ENCODE data around the gene HEPACAM2. TPM values are rescaled to one million over a fixed set of nuclear protein-coding genes. Genes with fewer than 3 reads are reported as not detected.

HEPACAM2 gene
- under 1 TPM in 1 of 3 donors, not detected in 2; 0.11 TPM for polyA plus RNA-seq

DNA sequence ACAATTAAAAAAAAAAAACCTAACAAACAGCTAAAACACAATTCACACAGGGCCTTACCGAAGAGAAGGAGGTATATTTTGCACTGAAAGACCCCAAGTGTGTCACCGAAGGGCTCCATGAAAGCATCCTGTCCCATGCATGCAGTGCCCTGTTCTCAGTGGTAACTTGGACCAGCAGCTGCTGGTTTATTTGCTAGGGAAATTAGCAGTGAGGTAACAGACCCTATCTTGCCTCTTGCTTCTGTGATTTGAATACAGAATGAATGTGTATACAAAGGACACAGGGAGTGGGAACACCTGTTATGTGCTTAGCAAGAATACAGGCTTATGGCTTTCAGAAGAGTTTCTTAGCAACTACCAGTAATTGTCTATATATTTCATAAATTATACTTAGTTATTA, at the start of gene HEPACAM2:
Gene HEPACAM2, minus strand, starts transcription at position 160 of the 400 bp plus-strand sequence.
- Mint-ChIP-seq H3K4me1 (peaks cover 5 to 9% of the 10 kb centered on the region in 2 donors), H3K36me3 (no peaks in the 10 kb centered on the region), H3K27ac (no peak within 1 kb of the TSS), H3K27me3 (ENCODE audit: low read depth in 3 of 3) (peaks cover 0 to 4% (median 2%) of the 10 kb centered on the region in 3 donors), H3K9me3 (no peaks in the 10 kb centered on the region), H3K4me3 (no peak within 1 kb of the TSS)
- DNase-seq = no peak

DNA sequence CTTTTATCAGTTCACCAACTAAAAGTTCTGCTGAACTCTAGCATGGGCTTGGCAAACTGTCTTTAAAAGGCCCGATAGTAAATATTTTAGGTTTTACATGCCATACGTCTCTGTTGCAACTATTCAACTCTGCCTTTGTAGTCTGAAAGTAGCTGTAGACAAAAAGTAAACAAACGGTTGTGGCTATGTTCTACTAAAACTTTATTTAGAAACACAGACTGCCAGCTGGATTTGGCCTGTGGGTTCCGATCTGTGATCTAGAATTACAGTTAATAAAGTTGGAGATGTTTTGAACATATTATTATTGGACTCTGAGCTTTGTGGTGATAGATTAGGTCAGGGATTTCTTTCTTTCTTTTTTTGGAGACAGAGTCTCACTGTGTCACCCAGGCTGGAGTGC, 39.0 kb upstream of the HEPACAM2 start:
- Mint-ChIP-seq H3K27me3 (ENCODE audit: low read depth in 3 of 3) (no peaks in the 10 kb centered on the region), H3K4me3 (no peak overlapping the region), H3K9me3 (no peaks in the 10 kb centered on the region), H3K27ac (no peak overlapping the region), H3K36me3 (peaks cover 1 to 15% (median 3%) of the 10 kb centered on the region in 3 donors), H3K4me1 (no peaks in the 10 kb centered on the region)
- DNase-seq = no peak

DNA sequence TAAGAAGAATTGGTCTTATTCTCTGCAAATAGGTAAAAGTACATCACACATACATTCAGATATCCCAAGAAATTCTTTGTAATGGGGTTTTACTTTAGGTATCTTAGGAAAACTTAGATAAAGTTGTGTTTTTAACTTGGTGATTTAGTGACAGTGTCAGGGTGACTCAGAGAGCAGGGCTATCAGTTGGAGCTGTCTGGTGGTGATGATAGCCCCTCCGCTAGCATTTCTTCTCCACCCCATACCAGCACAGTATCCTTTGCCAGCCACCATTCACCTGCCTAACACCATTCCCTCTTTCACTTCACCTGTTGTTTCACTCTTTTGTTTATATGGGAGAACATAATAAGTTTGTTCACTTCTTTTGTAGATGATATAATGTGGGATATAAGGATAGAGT, 36.3 kb upstream of the HEPACAM2 start:
- Mint-ChIP-seq H3K9me3 (no peaks in the 10 kb centered on the region), H3K4me3 (no peak overlapping the region), H3K36me3 (peaks cover 0 to 12% (median 3%) of the 10 kb centered on the region in 3 donors), H3K27me3 (ENCODE audit: low read depth in 3 of 3) (no peaks in the 10 kb centered on the region), H3K4me1 (no peaks in the 10 kb centered on the region), H3K27ac (no peak overlapping the region)
- no peak for DNase-seq

DNA sequence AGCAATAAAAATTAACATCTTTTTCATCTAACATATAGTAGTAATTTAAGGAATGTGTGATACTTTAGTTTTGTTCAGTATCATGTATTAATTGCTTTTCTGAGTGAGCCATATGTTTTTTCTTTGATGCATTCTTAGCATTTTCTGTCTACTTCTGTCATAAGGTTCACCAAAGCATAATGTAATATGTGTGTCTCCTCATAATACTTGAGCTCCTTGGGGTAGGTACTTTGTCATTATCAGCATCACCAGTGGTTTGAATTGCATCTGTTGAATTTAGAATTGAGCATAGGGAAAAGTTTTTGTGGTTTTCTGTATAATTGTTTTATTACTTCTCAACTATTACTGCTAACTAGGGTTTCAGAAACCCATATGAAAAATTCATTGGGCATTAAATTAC, 32.4 kb upstream of the HEPACAM2 start:
- peaks cover 3 to 9% (median 5%) of the 10 kb centered on the region in 3 donors for H3K36me3 Mint-ChIP-seq
- no peaks in the 10 kb centered on the region for H3K27me3 Mint-ChIP-seq (ENCODE audit: low read depth in 3 of 3)
- no peaks in the 10 kb centered on the region for H3K4me1 Mint-ChIP-seq
- H3K4me3 Mint-ChIP-seq = no peak overlapping the region
- H3K9me3 Mint-ChIP-seq = no peaks in the 10 kb centered on the region
- DNase-seq = no peak
- H3K27ac Mint-ChIP-seq = peak overlapping the region in 1 of 6 donors; percentile 58

DNA sequence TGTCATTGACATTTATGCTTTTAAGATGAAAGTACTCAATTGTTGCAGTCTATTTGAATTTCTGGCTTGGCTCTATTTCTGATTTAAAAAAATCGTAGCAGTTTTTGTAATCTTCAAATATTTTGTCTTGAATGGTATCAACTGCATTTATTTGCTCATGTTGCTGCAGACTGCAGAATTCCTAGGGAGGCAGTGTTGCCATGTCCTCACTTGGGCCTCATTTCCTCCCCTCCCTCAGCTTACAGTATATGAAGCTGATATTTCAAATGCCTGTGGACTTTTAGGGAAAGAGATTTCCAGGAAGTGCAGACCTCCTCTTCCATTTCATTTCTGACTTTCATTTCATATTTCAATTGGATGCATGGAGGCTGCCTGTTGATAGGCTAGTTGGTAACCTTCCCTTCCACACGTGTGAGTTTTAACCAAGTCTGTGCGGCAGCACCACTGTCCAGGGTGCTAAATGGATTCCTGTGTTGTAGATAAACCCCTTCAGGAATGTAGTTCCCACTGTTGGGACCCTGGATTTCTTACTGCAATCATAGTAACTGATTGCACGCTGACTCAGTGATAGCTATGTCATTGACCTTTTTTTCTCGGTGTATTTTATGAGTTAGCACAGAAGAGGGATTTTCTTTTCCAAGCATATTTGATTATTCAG, 23.4 kb upstream of the HEPACAM2 start:
- Mint-ChIP-seq H3K4me1 (peaks cover 0 to 5% of the 10 kb centered on the region in 2 donors), H3K27me3 (ENCODE audit: low read depth in 3 of 3) (no peaks in the 10 kb centered on the region), H3K36me3 (peaks cover 0 to 2% (median 0%) of the 10 kb centered on the region in 3 donors), H3K27ac (no peak overlapping the region), H3K4me3 (no peak overlapping the region), H3K9me3 (no peaks in the 10 kb centered on the region)
- DNase-seq = no peak

DNA sequence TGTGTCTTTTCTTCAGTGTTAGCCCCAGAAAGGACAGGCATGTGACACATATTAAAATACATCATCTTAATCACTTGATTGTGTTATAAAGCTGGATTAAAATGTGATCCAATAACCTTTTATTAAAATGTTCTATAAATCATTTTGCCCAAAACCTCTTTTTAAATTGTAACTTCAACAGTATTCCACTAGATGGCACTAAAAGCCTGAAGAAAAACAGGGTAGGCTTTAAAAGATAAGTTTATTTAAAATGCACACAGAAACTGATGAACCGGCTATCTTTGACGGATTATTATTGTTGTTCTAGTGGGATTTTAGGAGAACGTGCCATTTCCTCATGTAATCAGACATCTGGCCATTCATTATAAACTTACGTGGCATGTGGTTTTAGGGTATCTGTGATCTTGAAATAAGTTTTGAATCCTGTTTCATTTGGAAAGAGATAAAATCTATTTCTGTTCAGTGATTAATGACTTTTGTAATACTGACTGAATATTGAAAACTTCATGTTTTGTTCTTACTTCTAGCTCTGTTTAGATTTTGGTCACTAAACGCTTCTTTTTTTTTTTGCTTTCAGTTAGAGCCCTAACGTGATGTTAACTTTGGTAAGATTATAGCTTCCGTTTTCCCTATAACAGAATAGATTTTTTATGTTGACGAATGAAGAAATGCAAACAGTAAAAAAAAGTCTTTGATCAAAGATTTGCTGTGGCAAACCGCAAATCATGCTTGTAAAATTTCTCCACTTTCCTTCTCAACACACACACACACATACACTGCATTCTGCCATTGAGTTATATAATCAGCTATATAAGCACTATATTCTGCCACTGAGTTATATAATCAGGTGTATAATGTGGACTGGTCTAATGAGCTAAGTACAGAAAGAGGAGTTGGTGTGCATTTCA, 19.5 kb upstream of the HEPACAM2 start:
- no peak overlapping the region for H3K27ac Mint-ChIP-seq
- peak; percentile 17 to 33 (median 25) for DNase-seq
- H3K4me3 Mint-ChIP-seq = peak overlapping the region in 3 of 5 donors; percentile 13 to 58 (median 48)
- H3K27me3 Mint-ChIP-seq (ENCODE audit: low read depth in 3 of 3) = no peaks in the 10 kb centered on the region
- peaks cover 0 to 5% of the 10 kb centered on the region in 2 donors for H3K4me1 Mint-ChIP-seq
- no peaks in the 10 kb centered on the region for H3K9me3 Mint-ChIP-seq
- no peaks in the 10 kb centered on the region for H3K36me3 Mint-ChIP-seq

DNA sequence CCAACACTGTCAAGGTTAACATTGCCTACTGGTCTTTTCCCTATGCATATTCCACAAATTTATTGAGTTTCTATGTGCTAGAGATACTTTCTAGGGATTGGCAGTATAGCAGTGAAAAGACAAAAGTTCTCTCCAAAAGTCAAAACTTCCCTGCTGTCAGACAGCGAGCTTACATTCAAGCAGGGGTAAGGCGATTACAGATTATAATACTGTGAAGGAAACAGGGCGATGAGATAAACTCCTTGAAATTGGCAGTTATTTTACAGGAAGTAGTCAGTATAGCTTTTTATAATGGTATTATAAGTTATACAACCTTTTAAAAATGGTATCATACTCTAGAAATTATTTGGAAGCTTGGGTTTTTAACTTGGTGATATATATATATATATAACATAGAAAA, 15.8 kb upstream of the HEPACAM2 start:
- H3K4me1 Mint-ChIP-seq = peaks cover 0 to 2% of the 10 kb centered on the region in 2 donors
- no peak for DNase-seq
- H3K4me3 Mint-ChIP-seq = no peak overlapping the region
- no peaks in the 10 kb centered on the region for H3K9me3 Mint-ChIP-seq
- no peak overlapping the region for H3K27ac Mint-ChIP-seq
- peaks cover 0 to 3% (median 0%) of the 10 kb centered on the region in 3 donors for H3K36me3 Mint-ChIP-seq
- no peaks in the 10 kb centered on the region for H3K27me3 Mint-ChIP-seq (ENCODE audit: low read depth in 3 of 3)

DNA sequence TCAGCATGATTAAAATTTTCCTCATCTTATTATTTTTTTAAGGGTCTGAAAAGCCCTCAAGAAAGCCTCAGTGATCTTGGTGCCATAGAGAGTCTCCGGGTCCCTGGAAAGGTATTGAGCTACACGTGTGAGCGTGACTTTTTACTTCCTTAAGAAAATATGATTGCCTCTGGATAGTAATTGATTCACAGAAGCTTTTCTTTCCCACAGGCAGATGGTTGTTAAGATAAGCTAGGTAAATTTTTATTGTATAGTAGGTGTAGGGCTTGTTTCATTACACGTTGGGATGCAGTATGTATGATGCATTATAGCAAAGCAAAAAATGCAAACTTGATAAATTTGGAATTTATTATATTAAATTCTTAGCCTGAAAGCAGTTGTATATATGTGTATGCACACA, 13.6 kb upstream of the HEPACAM2 start:
- Mint-ChIP-seq H3K36me3 (peaks cover 0 to 3% (median 0%) of the 10 kb centered on the region in 3 donors), H3K4me1 (no peaks in the 10 kb centered on the region), H3K27ac (no peak overlapping the region), H3K9me3 (no peaks in the 10 kb centered on the region), H3K4me3 (no peak overlapping the region), H3K27me3 (ENCODE audit: low read depth in 3 of 3) (no peaks in the 10 kb centered on the region)
- no peak for DNase-seq

DNA sequence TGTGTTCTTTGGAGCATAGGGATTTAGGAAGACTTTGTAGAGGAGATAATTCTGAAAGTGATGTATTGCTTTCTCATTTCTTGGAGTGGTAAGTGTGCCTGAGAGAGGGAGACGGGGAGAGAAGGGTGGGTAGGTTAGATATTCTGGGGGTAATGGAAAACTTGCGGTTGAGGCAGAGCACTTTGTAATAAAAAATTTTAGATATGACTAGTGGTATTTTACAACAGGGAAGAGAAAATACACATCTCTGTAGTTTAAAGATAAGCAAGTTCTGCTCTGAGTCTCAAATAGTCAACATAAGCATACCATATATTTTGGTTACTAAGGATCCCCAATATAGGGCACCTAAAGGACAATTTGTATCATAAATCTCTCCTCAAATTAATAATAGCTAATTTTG, 12.5 kb upstream of the HEPACAM2 start:
- Mint-ChIP-seq H3K36me3 (peaks cover 0 to 3% (median 0%) of the 10 kb centered on the region in 3 donors), H3K27ac (no peak overlapping the region), H3K4me1 (no peaks in the 10 kb centered on the region), H3K4me3 (no peak overlapping the region), H3K27me3 (ENCODE audit: low read depth in 3 of 3) (no peaks in the 10 kb centered on the region), H3K9me3 (no peaks in the 10 kb centered on the region)
- no peak for DNase-seq

DNA sequence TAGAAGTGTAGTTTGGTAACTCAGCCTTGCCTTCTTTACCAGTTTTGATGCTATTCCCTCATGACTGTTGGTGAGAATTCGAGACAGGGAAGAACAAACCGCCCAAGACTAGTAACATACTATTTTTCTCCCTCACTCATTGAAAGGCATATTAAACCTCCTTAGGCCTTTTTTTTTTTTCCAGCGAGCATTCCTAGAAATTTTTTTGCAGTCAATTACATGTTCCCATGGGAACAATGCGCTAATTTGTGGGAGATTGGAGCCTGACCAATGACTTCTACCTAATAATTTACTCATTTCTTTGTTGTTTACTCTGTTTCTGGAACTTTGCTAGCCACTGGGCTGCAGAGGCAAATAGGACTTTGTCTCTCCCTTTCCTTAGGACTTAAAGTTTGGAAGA, 11.9 kb upstream of the HEPACAM2 start:
- Mint-ChIP-seq H3K36me3 (peaks cover 0 to 3% (median 0%) of the 10 kb centered on the region in 3 donors), H3K4me1 (no peaks in the 10 kb centered on the region), H3K9me3 (no peaks in the 10 kb centered on the region), H3K27me3 (ENCODE audit: low read depth in 3 of 3) (no peaks in the 10 kb centered on the region), H3K27ac (no peak overlapping the region), H3K4me3 (no peak overlapping the region)
- no peak for DNase-seq

DNA sequence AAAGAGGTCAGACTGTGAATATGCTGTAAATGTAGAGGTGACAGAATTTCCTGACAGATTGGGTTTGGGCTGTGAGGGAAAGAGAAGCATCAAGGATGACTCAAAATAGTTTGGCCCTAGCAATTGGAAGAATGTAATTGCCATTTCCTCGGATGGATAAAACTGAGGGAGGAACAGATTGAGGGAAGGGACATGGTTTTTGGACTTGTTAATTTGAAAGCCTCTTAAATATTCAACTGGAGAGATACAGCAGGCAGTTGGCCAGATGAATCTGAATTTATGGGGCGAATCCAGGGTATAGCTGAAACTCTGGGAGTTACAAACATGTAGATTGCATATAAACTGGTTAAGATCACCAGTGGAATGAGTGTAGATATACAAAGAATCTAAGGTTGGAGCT, 9.3 kb upstream of the HEPACAM2 start:
- H3K27me3 Mint-ChIP-seq (ENCODE audit: low read depth in 3 of 3) = peaks cover 0 to 7% (median 3%) of the 10 kb centered on the region in 3 donors
- H3K36me3 Mint-ChIP-seq = peaks cover 0 to 2% (median 0%) of the 10 kb centered on the region in 3 donors
- H3K9me3 Mint-ChIP-seq = no peaks in the 10 kb centered on the region
- H3K4me3 Mint-ChIP-seq = no peak overlapping the region
- no peak for DNase-seq
- H3K4me1 Mint-ChIP-seq = peaks cover 11 to 18% of the 10 kb centered on the region in 2 donors
- no peak overlapping the region for H3K27ac Mint-ChIP-seq

DNA sequence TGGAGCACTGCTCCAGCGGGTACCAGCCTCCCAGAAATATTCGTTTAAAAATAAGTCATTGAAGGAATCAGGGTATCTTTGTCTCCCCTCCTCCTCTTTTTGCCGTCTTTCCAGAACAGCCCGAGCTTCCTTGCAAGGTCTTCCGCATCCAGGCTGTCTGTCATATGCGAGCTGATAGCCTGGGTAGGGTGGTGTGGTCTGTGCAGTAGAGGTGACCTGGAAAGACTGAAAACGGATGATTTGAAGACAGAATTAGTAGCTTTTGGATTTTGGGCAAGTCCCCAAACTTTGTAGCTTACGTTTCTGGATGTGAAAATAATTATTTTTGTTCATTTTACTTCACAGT, 6.4 kb upstream of the HEPACAM2 start:
- peaks cover 0 to 7% (median 3%) of the 10 kb centered on the region in 3 donors for H3K27me3 Mint-ChIP-seq (ENCODE audit: low read depth in 3 of 3)
- DNase-seq = no peak
- peak overlapping the region; percentile 92 to 100 (median 98) for H3K4me3 Mint-ChIP-seq
- peaks cover 15 to 26% of the 10 kb centered on the region in 2 donors for H3K4me1 Mint-ChIP-seq
- H3K9me3 Mint-ChIP-seq = no peaks in the 10 kb centered on the region
- no peaks in the 10 kb centered on the region for H3K36me3 Mint-ChIP-seq
- peak overlapping the region; percentile 89 to 98 (median 96) for H3K27ac Mint-ChIP-seq

DNA sequence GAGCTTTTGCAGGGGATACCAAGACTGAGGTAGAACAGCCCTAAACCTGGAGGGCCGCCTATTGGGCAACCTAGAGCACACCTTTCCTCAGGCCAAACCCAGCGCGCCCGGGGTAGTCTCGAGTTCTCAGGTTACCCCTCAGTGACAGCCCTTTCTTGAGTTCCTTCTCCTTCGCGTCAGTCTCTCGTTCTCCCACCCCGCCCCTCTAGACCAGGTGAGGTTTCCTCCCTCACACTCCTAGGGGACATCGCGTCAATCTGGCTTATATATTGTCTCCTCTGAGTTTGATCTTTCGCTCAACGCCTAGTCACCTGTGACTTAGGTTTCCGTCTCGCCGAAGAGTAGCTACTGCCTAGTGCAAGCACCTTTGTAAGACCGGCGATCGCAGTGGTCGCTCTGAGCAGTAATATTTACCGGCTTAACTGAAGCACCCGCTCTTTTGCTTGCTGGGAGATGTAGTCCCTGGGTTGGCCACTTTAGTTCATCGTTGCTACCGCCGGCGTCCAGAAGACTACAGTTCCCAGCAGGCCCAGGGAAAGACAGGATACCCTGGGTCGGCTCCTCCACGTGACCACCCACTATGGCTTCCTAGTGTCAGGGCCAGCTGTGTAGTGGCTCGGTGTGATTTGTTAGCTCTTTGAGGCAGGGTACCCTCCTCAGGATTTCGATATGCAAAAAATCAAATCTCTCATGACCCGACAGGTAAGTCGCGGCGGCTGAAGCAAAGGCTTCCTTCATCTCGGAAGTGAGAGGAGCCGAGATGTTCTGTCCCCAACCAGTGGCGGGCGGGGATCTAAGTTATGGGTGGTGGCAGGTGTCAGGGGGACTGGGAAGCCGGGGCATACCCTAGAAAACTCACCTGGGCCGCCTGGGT, 5.8 kb upstream of the HEPACAM2 start, which contains the start of gene VPS50:
Gene VPS50, plus strand, starts transcription at position 568 of the 874 bp plus-strand sequence. Its CDS starts 102 bp downstream, at position 670.
- peak; percentile 92 to 94 (median 92) for DNase-seq
- no peaks in the 10 kb centered on the region for H3K9me3 Mint-ChIP-seq
- peak within 1 kb of the TSS; percentile 92 to 100 (median 98) for H3K4me3 Mint-ChIP-seq
- peaks cover 0 to 7% (median 3%) of the 10 kb centered on the region in 3 donors for H3K27me3 Mint-ChIP-seq (ENCODE audit: low read depth in 3 of 3)
- peak within 1 kb of the TSS; percentile 89 to 98 (median 96) for H3K27ac Mint-ChIP-seq
- no peaks in the 10 kb centered on the region for H3K36me3 Mint-ChIP-seq
- peaks cover 15 to 26% of the 10 kb centered on the region in 2 donors for H3K4me1 Mint-ChIP-seq
